ENCODE measurements around the gene SLC19A1. TPM values are rescaled to one million over a fixed set of nuclear protein-coding genes. Genes with fewer than 3 reads are reported as not detected.
A peak's percentile ranks its signal among the peaks of the same experiment; 100 is the strongest.

The SLC19A1 gene
- total RNA-seq, 4 donors from 2014 or later: 3.3 to 27.9 (median 11.4) TPM

DNA sequence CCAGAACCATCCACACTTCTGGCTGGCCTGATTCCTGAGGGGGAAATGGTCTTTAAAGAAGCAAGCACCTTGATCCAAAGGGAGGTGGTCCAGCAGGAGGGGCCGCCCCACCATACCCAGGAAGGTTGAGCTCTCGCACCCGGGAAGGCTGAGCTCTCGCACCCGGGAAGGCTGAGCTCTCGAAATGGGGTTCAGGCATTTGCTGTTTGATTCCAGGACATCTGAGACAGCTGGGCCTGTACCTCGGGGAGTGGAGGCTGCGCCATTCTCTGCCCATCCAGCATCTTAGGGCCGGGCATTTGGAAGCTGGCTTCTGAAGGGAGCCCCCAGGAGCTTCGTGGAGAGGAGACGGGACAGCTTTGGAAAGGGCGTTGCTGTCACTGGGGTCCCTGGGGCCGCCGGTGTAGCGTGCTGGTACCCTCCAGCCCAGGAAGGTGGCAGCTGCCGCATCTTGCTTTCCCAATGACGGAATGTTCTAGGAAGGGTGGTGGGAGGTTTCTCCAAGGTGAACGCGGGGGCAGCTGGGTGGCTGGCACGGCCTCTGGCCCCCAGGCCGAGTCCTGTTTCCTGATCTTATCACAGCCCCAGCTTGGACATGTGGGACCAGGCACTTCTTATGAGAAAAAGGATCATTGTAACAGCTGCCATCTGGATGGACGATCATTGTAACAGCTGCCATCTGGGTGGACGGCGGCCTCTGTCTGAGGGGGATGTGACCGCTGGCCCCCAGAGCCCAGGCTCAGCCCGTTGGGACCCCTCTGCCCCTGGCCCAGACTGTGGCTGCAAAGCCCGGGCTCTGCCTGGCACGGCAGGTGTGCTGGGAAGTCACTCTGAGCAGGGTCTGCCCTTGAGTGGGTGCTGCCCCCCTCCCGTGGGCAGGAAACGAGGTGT is 75.7 kb downstream of the SLC19A1 start:
- H3K9me3 ChIP-seq: peaks cover 0 to 14% (median 0%) of the 10 kb centered on the region in 4 donors
- H3K4me1 ChIP-seq: peaks cover 0 to 49% (median 28%) of the 10 kb centered on the region in 4 donors
- no peak overlapping the region for H3K4me3 ChIP-seq
- H3K27me3 ChIP-seq: no peaks in the 10 kb centered on the region
- no peak for TF ChIP-seq POLR2A (IDR thresholded peaks at IDR 0.05)
- peak overlapping the region in 2 of 4 donors; percentile 68 to 89 for H3K27ac ChIP-seq
- WGBS, 2 donors: 69 to 82% methylated on average over 13 to 29 of the region's 30 CpGs
- H3K36me3 ChIP-seq: peaks cover 0 to under 1% (median 0%) of the 10 kb centered on the region in 3 donors
- no peak for DNase-seq (ENCODE audit: low spot score in 2 of 2)

DNA sequence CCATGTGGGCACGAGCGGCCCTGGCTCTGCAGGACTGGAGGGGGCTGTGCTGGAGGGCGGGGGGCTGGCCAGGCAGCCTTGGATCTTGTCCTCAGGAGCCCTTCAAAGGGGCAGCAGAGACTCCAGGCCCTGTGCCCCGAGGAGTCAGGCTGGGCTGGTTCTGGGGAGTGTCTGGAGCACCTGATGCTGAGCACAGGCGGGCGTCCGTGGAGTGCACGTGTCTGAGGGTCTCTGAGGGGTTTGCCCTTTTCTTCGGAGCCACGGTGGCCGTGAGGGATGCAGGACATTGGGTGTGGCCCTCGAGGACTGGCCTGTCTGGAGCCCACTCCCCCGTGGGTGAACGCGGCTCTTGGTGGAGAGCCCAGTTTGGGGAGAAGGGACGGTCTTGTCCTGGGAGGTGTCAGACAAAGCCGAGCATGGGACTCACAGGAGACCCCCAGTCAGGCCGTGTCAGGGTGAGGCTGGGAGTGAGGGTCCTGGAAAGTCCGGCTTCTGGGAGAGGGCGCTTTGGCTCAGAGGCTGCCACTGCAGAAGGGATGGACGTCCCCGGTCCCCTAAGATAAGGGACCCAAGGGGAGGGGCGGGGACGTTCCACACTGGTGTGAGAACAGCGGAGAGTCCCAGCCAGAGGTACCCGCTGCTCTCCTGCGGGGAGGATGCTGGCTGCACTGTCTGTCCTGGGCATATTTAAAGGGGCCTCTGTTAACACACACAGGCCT is 76.5 kb downstream of the SLC19A1 start:
- Histone ChIP-seq H3K27me3 (no peaks in the 10 kb centered on the region), H3K9me3 (peaks cover 0 to 22% (median 3%) of the 10 kb centered on the region in 4 donors), H3K36me3 (peaks cover 0 to 8% (median 0%) of the 10 kb centered on the region in 3 donors), H3K4me3 (no peak overlapping the region), H3K27ac (peak overlapping the region in 2 of 4 donors; percentile 8 to 89), H3K4me1 (peaks cover 0 to 41% (median 22%) of the 10 kb centered on the region in 4 donors)
- DNase-seq (ENCODE audit: low spot score in 2 of 2): no peak
- TF ChIP-seq POLR2A (IDR thresholded peaks at IDR 0.05): no peak
- TF ChIP-seq, protein P1, sequence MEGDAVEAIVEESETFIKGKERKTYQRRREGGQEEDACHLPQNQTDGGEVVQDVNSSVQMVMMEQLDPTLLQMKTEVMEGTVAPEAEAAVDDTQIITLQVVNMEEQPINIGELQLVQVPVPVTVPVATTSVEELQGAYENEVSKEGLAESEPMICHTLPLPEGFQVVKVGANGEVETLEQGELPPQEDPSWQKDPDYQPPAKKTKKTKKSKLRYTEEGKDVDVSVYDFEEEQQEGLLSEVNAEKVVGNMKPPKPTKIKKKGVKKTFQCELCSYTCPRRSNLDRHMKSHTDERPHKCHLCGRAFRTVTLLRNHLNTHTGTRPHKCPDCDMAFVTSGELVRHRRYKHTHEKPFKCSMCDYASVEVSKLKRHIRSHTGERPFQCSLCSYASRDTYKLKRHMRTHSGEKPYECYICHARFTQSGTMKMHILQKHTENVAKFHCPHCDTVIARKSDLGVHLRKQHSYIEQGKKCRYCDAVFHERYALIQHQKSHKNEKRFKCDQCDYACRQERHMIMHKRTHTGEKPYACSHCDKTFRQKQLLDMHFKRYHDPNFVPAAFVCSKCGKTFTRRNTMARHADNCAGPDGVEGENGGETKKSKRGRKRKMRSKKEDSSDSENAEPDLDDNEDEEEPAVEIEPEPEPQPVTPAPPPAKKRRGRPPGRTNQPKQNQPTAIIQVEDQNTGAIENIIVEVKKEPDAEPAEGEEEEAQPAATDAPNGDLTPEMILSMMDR (IDR thresholded peaks at IDR 0.05): no peak
- no peak for TF ChIP-seq EP300 (IDR thresholded peaks at IDR 0.05)
- WGBS, 2 donors: 85 to 86% methylated on average over 27 of the region's 27 CpGs

DNA sequence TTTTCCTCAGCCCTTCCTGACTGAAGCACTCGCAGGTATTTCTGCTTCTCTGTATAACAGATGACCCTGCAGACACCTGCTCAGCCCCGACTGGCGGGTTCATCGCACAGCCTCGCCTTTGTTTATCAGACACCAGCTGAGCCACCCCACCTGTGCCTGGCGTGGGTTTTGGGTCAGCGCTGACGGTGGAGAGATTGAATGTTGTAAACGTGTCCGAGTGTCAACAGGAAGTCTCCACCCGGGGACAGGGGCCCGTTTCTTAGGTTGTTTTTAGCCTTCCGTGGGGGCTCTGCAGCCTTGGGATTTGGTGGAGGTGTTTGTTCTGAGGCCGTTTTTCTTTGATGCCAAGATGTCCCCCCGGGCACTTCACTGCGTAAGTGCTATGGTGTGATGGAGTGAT is 77.1 kb downstream of the SLC19A1 start:
- H3K27ac ChIP-seq: peak overlapping the region in 1 of 4 donors; percentile 8
- TF ChIP-seq EP300 (IDR thresholded peaks at IDR 0.05): no peak
- TF ChIP-seq POLR2A (IDR thresholded peaks at IDR 0.05): no peak
- TF ChIP-seq, protein P1 (IDR thresholded peaks at IDR 0.05): no peak
- WGBS, 2 donors: 78 to 79% methylated on average over 16 of the region's 16 CpGs
- H3K27me3 ChIP-seq: no peaks in the 10 kb centered on the region
- no peak for DNase-seq (ENCODE audit: low spot score in 2 of 2)
- peaks cover 0 to 35% (median 17%) of the 10 kb centered on the region in 4 donors for H3K4me1 ChIP-seq
- H3K36me3 ChIP-seq: peaks cover 0 to 13% (median 0%) of the 10 kb centered on the region in 3 donors
- H3K4me3 ChIP-seq: no peak overlapping the region
- peaks cover 0 to 24% (median 3%) of the 10 kb centered on the region in 4 donors for H3K9me3 ChIP-seq

GRCh38 chr21:45464309-45464708 is 77.9 kb downstream of the SLC19A1 start:
- 88 to 100% methylated on average over 5 of the region's 5 CpGs for WGBS, 2 donors
- no peak overlapping the region for H3K4me3 ChIP-seq
- no peak for DNase-seq (ENCODE audit: low spot score in 2 of 2)
- peaks cover 0 to 18% (median 0%) of the 10 kb centered on the region in 3 donors for H3K36me3 ChIP-seq
- TF ChIP-seq POLR2A (IDR thresholded peaks at IDR 0.05): no peak
- TF ChIP-seq, protein P1 (IDR thresholded peaks at IDR 0.05): no peak
- no peak for TF ChIP-seq EP300 (IDR thresholded peaks at IDR 0.05)
- no peaks in the 10 kb centered on the region for H3K27me3 ChIP-seq
- no peak overlapping the region for H3K27ac ChIP-seq
- H3K4me1 ChIP-seq: peaks cover 0 to 27% (median 11%) of the 10 kb centered on the region in 4 donors
- H3K9me3 ChIP-seq: peaks cover 0 to 24% (median 3%) of the 10 kb centered on the region in 4 donors

DNA sequence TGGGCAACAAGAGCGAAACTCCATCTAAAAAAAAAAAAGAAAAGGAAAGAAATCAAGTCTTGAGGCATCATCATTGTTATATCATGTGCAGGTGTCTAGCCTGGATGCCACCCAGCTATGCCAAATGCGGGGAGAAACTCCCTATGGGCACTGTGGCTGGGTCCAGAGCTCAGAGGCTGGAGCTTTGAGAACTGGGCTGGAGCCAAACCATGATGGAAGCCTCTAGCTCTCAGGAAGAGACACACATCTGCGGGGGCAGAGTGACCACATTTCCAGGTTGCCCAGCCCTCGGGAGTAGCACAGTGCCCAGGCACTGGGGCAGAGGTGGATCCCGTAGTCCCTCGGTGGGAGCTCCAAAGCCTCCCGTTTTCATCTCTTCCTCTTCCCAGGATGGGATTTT is 78.4 kb downstream of the SLC19A1 start:
- no peak for DNase-seq (ENCODE audit: low spot score in 2 of 2)
- H3K4me1 ChIP-seq: peaks cover 0 to 22% (median 6%) of the 10 kb centered on the region in 4 donors
- TF ChIP-seq POLR2A (IDR thresholded peaks at IDR 0.05) (no peak), EP300 (IDR thresholded peaks at IDR 0.05) (no peak)
- TF ChIP-seq, protein P1 (IDR thresholded peaks at IDR 0.05): no peak
- H3K4me3 ChIP-seq: no peak overlapping the region
- WGBS, 2 donors: 92 to 96% methylated on average over 7 of the region's 7 CpGs
- peaks cover 0 to 24% (median 3%) of the 10 kb centered on the region in 4 donors for H3K9me3 ChIP-seq
- H3K36me3 ChIP-seq: peaks cover 0 to 18% (median 0%) of the 10 kb centered on the region in 3 donors
- no peaks in the 10 kb centered on the region for H3K27me3 ChIP-seq
- no peak overlapping the region for H3K27ac ChIP-seq

Measured in tibial nerve (tissue), 4 donors.